Transverse colon (tissue), 4 donors: ENCODE measurements around the gene ATXN7L2. TPM values are rescaled to one million over a fixed set of nuclear protein-coding genes. Genes with fewer than 3 reads are reported as not detected.
"Not testable (repeated sequence)": the region's sequence is repeated elsewhere in the genome, so short reads cannot be mapped to it uniquely, and the experiment has no call there.

Source experiments
- DNase-seq: peaks from one replicate; pipeline ENCODE4 v3.0.0-alpha.2; 2019
- H3K27ac ChIP-seq, 4 donors: fragments of 200-600 bp; sonication (generic); 2 replicates each; pipeline ENCODE4 v1.5.1; 2016 to 2018; ENCODE audit warnings: inconsistent platforms in 4 of 4
- H3K27me3 ChIP-seq: fragments of 200-600 bp; sonication (generic); 2 replicates; pipeline ENCODE4 v1.5.1; 2017; ENCODE audit warnings: inconsistent platforms
- H3K36me3 ChIP-seq, 4 donors: fragments of 200-600 bp; sonication (generic); 2 replicates each; pipeline ENCODE4 v1.5.1; 2017 to 2019; ENCODE audit warnings: inconsistent platforms in 4 of 4
- H3K4me1 ChIP-seq, 4 donors: fragments of 200-600 bp; sonication (generic); 2 replicates each; pipeline ENCODE4 v1.5.1; 2017 to 2020; ENCODE audit warnings: inconsistent platforms in 4 of 4
- H3K4me3 ChIP-seq, 4 donors: fragments of 200-600 bp; sonication (generic); 1 replicate in 1 of 4; 2 replicates in 3 of 4; pipeline versions ENCODE4 v1.5.1 to v1.6.1; 2017 to 2019; ENCODE audit warnings: inconsistent platforms in 4 of 4
- H3K9me3 ChIP-seq, 2 donors: fragments of 200-600 bp; sonication (generic); 2 replicates each; pipeline ENCODE4 v1.5.1; 2017 to 2019; ENCODE audit warnings: inconsistent platforms in 2 of 2
- CTCF ChIP-seq, 5 experiments: fragments of 200-600 bp in 3 of 5; fragments of 450-650 bp in 2 of 5; sonication (generic) in 3 of 5; IDR thresholded peaks; 1 replicate in 2 of 5; 2 replicates in 3 of 5; pipeline ENCODE4 v1.5.1; 2016 to 2017; ENCODE audit warnings: antibody characterized with exemption in 5 of 5, inconsistent platforms in 3 of 5, mild to moderate bottlenecking in 2 of 5, moderate library complexity in 1 of 5
- EP300 ChIP-seq: sonication (generic); formaldehyde crosslinking; IDR thresholded peaks from one replicate; pipeline ENCODE4 v1.6.1; 2017; ENCODE audit warnings: antibody characterized with exemption, low read depth
- POLR2A ChIP-seq: fragments of 450-650 bp; IDR thresholded peaks from one replicate; pipeline ENCODE4 v1.6.1; 2016; ENCODE audit warnings: antibody characterized with exemption, mild to moderate bottlenecking, moderate library complexity
- POLR2AphosphoS5 ChIP-seq, 3 donors: sonication (generic); formaldehyde crosslinking; IDR thresholded peaks; one replicate each; pipeline ENCODE4 v1.6.1; 2016; ENCODE audit warnings: antibody characterized with exemption in 3 of 3
- WGBS, 2 donors: methylation state at CpG; one replicate each; pipeline ENCODE4 v1.1.5; 2018; ENCODE audit warnings: low coverage in 1 of 2; 5-methylcytosine and 5-hydroxymethylcytosine counted together
- in situ Hi-C, 4 donors: fragments of 200-750 bp; cut with MboI; loops; one replicate each; pipeline versions ENCODE4 v1.15.0 to v1.15.1; 2017; ENCODE audit warnings: low sequenced_read_pairs in 3 of 4, low pct_ligation_motif_present in 1 of 4, low pct_unique_long_range_greater_than_20kb in 1 of 4
- intact Hi-C: fragments of 100-400 bp; cut with DNase I; formaldehyde crosslinking; loops from one replicate; pipeline ENCODE4 v1.15.1; 2023; ENCODE audit warnings: low total_unique reads
- total RNA-seq, 4 donors: library from RNA; depleted of rRNA; stranded (reverse); fragments of >200 nt; gene quantifications; one replicate each; pipeline ENCODE4 v1.1.0, GENCODE V29; 2016

Gene ATXN7L2
- total RNA-seq, 4 donors from 2014 or later: 2.7 to 12.3 (median 6.2) TPM

GRCh38 chr1:109443476-109443875, 40.2 kb upstream of the ATXN7L2 start:
- TF ChIP-seq EP300 (no peak), POLR2A (no peak), CTCF (IDR thresholded peaks at IDR 0.05) (no peak), POLR2AphosphoS5 (IDR thresholded peaks at IDR 0.05) (no peak)
- no peaks in the 10 kb centered on the region for H3K9me3 ChIP-seq
- H3K27me3 ChIP-seq: peaks cover 58% of the 10 kb centered on the region
- no peak overlapping the region for H3K4me3 ChIP-seq
- no peak overlapping the region for H3K27ac ChIP-seq
- 69 to 77% methylated on average over 2 of the region's 2 CpGs for whole genome bisulfite sequencing, 2 donors
- no peaks in the 10 kb centered on the region for H3K36me3 ChIP-seq
- intact Hi-C loops (no loop called here), in situ Hi-C loops (no loop called here)
- DNase-seq: no peak
- no peaks in the 10 kb centered on the region for H3K4me1 ChIP-seq

GRCh38 chr1:109444346-109444745, 39.4 kb upstream of the ATXN7L2 start:
- DNase-seq: no peak
- WGBS, 2 donors: 71% methylated on average over 1 of the region's 1 CpG; no CpG with 5 or more reads in 1 of the 2 donors
- TF ChIP-seq EP300: no peak
- TF ChIP-seq POLR2AphosphoS5 (IDR thresholded peaks at IDR 0.05): no peak
- no peak for TF ChIP-seq POLR2A
- no peak for TF ChIP-seq CTCF (IDR thresholded peaks at IDR 0.05)

GRCh38 chr1:109445949-109446695, 37.6 kb upstream of the ATXN7L2 start:
- 50 to 56% methylated on average over 4 to 11 of the region's 11 CpGs for WGBS, 2 donors
- H3K36me3 ChIP-seq: not testable (repeated sequence)

More at GRCh38 chr1:109444346-109444745, 39.4 kb upstream of the ATXN7L2 start:
- Histone ChIP-seq H3K4me3 (no peak overlapping the region), H3K9me3 (no peaks in the 10 kb centered on the region), H3K4me1 (no peaks in the 10 kb centered on the region), H3K27ac (no peak overlapping the region), H3K27me3 (peaks cover 61% of the 10 kb centered on the region), H3K36me3 (no peaks in the 10 kb centered on the region)
- in situ Hi-C loops: no loop called here
- intact Hi-C loops: no loop called here

GRCh38 chr1:109447524-109447923, 36.2 kb upstream of the ATXN7L2 start:
- in situ Hi-C loops: no loop called here
- intact Hi-C loops: no loop called here
- WGBS, 2 donors: 53 to 62% methylated on average over 4 of the region's 4 CpGs
- no peak for TF ChIP-seq POLR2AphosphoS5 (IDR thresholded peaks at IDR 0.05)
- TF ChIP-seq POLR2A: no peak
- no peak for TF ChIP-seq CTCF (IDR thresholded peaks at IDR 0.05)
- TF ChIP-seq EP300: no peak
- DNase-seq: no peak
- Histone ChIP-seq H3K4me3 (no peak overlapping the region), H3K9me3 (no peaks in the 10 kb centered on the region), H3K4me1 (no peaks in the 10 kb centered on the region), H3K27ac (no peak overlapping the region), H3K36me3 (no peaks in the 10 kb centered on the region), H3K27me3 (peaks cover 71% of the 10 kb centered on the region)

More at GRCh38 chr1:109445949-109446695, 37.6 kb upstream of the ATXN7L2 start:
- H3K9me3 ChIP-seq, H3K27ac ChIP-seq, H3K4me3 ChIP-seq, intact Hi-C loops, in situ Hi-C loops, H3K4me1 ChIP-seq, DNase-seq: not testable (repeated sequence)
- peaks cover 79% of the 10 kb centered on the region for H3K27me3 ChIP-seq
